Heart right ventricle (tissue), 16 donors: ENCODE results near the gene CFAP99. TPM values are rescaled to one million over a fixed set of nuclear protein-coding genes. Genes with fewer than 3 reads are reported as not detected.
"Not testable (repeated sequence)": the region's sequence is repeated elsewhere in the genome, so short reads cannot be mapped to it uniquely, and the experiment has no call there.

ENCODE experiments used
- ATAC-seq, 8 donors: fragments of 200-7000 bp; cut with Tn5 transposase; one replicate each; pipeline ENCODE4 v1.9.1; 2020; ENCODE audit warnings: mild to moderate bottlenecking in 8 of 8, moderate library complexity in 8 of 8, moderate number of reproducible peaks in 1 of 8
- DNase-seq, 2 donors: peaks; one replicate each; pipeline ENCODE4 v3.0.0-alpha.2; 2020
- H3K27ac ChIP-seq, 10 donors: fragments of 200-600 bp; sonication (generic) in 2 of 10; one replicate each; pipeline versions ENCODE4 v1.5.0 to v1.8.0; 2020 to 2022; ENCODE audit warnings: mild to moderate bottlenecking in 3 of 10
- H3K27me3 ChIP-seq, 7 donors: fragments of 200-600 bp; one replicate each; pipeline ENCODE4 v1.8.0; 2021 to 2022; ENCODE audit warnings: mild to moderate bottlenecking in 2 of 7
- H3K36me3 ChIP-seq, 9 donors: fragments of 200-600 bp; sonication (generic) in 1 of 9; one replicate each; pipeline versions ENCODE4 v1.5.0 to v1.8.0; 2020 to 2022; ENCODE audit warnings: mild to moderate bottlenecking in 2 of 9
- H3K4me1 ChIP-seq, 9 donors: fragments of 200-600 bp; sonication (generic) in 1 of 9; one replicate each; pipeline versions ENCODE4 v1.5.0 to v1.8.0; 2020 to 2022; ENCODE audit warnings: mild to moderate bottlenecking in 4 of 9
- H3K4me3 ChIP-seq, 10 donors: fragments of 200-600 bp; sonication (generic) in 2 of 10; one replicate each; pipeline versions ENCODE4 v1.5.0 to v1.8.0; 2020 to 2022; ENCODE audit warnings: mild to moderate bottlenecking in 7 of 10, moderate library complexity in 2 of 10
- H3K9me3 ChIP-seq, 11 donors: fragments of 200-600 bp in 10 of 11; sonication (generic) in 2 of 11; one replicate each; pipeline versions ENCODE4 v1.5.0 to v1.8.0; 2013 to 2022; ENCODE audit warnings: mild to moderate bottlenecking in 2 of 11, control low read depth in 1 of 11, moderate library complexity in 1 of 11
- CTCF ChIP-seq, 9 donors: fragments of 200-600 bp; sonication (generic) in 2 of 9; IDR thresholded peaks; one replicate each; pipeline versions ENCODE4 v1.5.0 to v1.8.0; 2021 to 2022; ENCODE audit warnings: antibody characterized with exemption in 9 of 9, mild to moderate bottlenecking in 5 of 9, moderate library complexity in 1 of 9
- WGBS, 2 donors: extraction: QIAGEN DNeasy Blood & Tissue Kit; methylation state at CpG; one replicate each; pipeline ENCODE4 v1.1.7; 2013; ENCODE audit warnings: inconsistent platforms in 1 of 2; 5-methylcytosine and 5-hydroxymethylcytosine counted together
- intact Hi-C, 10 donors: fragments of 100-400 bp; cut with DNase I; formaldehyde crosslinking; loops; one replicate each; pipeline versions ENCODE4 v1.11.1 to v1.14.2; 2022
- polyA plus RNA-seq, 2 donors: library from polyadenylated mRNA; stranded (reverse); fragments of 200-250 nt; gene quantifications; one replicate each; pipeline ENCODE4 v1.2.3, GENCODE V29; 2013
- total RNA-seq, 10 donors: library from RNA; stranded (reverse); fragmentation: NEBNext Ultra II Directional in 3 of 10; extraction: Animal tissue kit (Norgen Biotek cat#: 25700) in 3 of 10; gene quantifications; one replicate each; pipeline versions ENCODE4 v1.2.1 to v1.2.4, GENCODE V29; 2021 to 2023
- donor health status: Arrhythmogenic right ventricular cardiomyopathy.
- donor health status: ischemic (EF 13 %, LVEDD 7.1; RV severe dilation, severe dysfunction).
- donor health status: healthy with polysubstance abuse.
- donor health status: DM: no; HTN: yes; CAD: no.
- donor health status: DM: no; HTN: no; CAD: no.
- donor health status: ischemic (EF 25% LVEDD 6.9; RV normal size, moderate dysfunction).
- donor health status: ischemic (EF 25% LVEDD 5.7; RV mildly dilated, moderate dysfunction).
- donor health status: healthy.
- donor health status: DM: yes; HTN: yes; CAD: no.
- donor health status: Ischemic cardiomyopathy.
- donor health status: ischemic (EF 35%, LVEDD 5.7; RV mildly dilated, moderate dysfunction).
- donor health status: nonischemic (EF 11% LVEDD 7.7; RV severe dilation, severe dysfunction).
- donor health status: DM: yes; HTN: yes; CAD: no.
- donor health status: PGD.
- donor health status: ischemic (EF 29% LVEDD 5.4; RV normal size, mild dysfunction).
- donor health status: nonischemic (EF 23%, LVEDD 6.1; RV moderate dilation, normal function).

CFAP99 gene
- total and polyA plus RNA-seq, 12 donors, result not detected

GRCh38 chr4:2426711-2427275 lies 8.0 kb downstream of the CFAP99 start:
- H3K27ac ChIP-seq, result no peak overlapping the region
- ATAC-seq, result no peak
- no peak overlapping the region for H3K4me3 ChIP-seq
- TF ChIP-seq CTCF (IDR thresholded peaks at IDR 0.05), result no peak
- H3K4me1 ChIP-seq, result no peaks in the 10 kb centered on the region
- H3K9me3 ChIP-seq, result peaks cover 0 to 9% (median 0%) of the 10 kb centered on the region in 11 donors
- DNase-seq, result no peak
- 82 to 89% methylated on average over 13 of the region's 13 CpGs for WGBS, 2 donors
- intact Hi-C loops, result no loop called here
- H3K27me3 ChIP-seq, result peaks cover 0 to 20% (median 15%) of the 10 kb centered on the region in 7 donors
- no peaks in the 10 kb centered on the region for H3K36me3 ChIP-seq

- Histone ChIP-seq H3K27me3 (peaks cover 0 to 11% (median 6%) of the 10 kb centered on the region in 7 donors), H3K27ac (no peak overlapping the region), H3K4me1 (no peaks in the 10 kb centered on the region), H3K9me3 (peaks cover 0 to 9% (median 0%) of the 10 kb centered on the region in 11 donors), H3K4me3 (no peak overlapping the region), H3K36me3 (no peaks in the 10 kb centered on the region)
- ATAC-seq, result no peak
- DNase-seq, result no peak
- intact Hi-C loops, result no loop called here
- 85 to 88% methylated on average over 23 of the region's 23 CpGs for WGBS, 2 donors
- no peak for TF ChIP-seq CTCF (IDR thresholded peaks at IDR 0.05)
Observed at GRCh38 chr4:2427383-2428334, 8.9 kb downstream of the CFAP99 start.

GRCh38 chr4:2428496-2429213 lies 9.9 kb downstream of the CFAP99 start:
- Histone ChIP-seq H3K27ac (no peak overlapping the region), H3K4me1 (no peaks in the 10 kb centered on the region), H3K36me3 (no peaks in the 10 kb centered on the region), H3K27me3 (peaks cover 0 to 1% (median 0%) of the 10 kb centered on the region in 7 donors), H3K9me3 (peaks cover 0 to 9% (median 0%) of the 10 kb centered on the region in 11 donors), H3K4me3 (no peak overlapping the region)
- ATAC-seq (no peak), DNase-seq (no peak)
- intact Hi-C loops, result no loop called here
- whole genome bisulfite sequencing, 2 donors, result 71 to 76% methylated on average over 25 of the region's 25 CpGs
- TF ChIP-seq CTCF (IDR thresholded peaks at IDR 0.05), result no peak

- not testable (repeated sequence) for H3K4me3 ChIP-seq, H3K27ac ChIP-seq, ATAC-seq, DNase-seq, H3K4me1 ChIP-seq, H3K36me3 ChIP-seq, H3K9me3 ChIP-seq, H3K27me3 ChIP-seq
- intact Hi-C loops, result loop anchor here in 2 of 10 donors (10.0 kb wide), 2 partner anchors 205 to 215 kb away; no protein-coding TSS in a partner anchor
- WGBS, 2 donors, result 88% methylated on average over 26 to 27 of the region's 49 CpGs
Observed at GRCh38 chr4:2429945-2430757, 11.4 kb downstream of the CFAP99 start.
